Measurements from ENCODE around the gene SLC13A2.

SLC13A2 gene

GRCh38 chr17:28500712-28501379 lies 27.4 kb downstream of the SLC13A2 start:
- Histone ChIP-seq H3K4me1 (ENCODE audit: control insufficient read depth, insufficient read depth, low read length, poor library complexity, severe bottlenecking) (no peaks in the 10 kb centered on the region), H3K9me3 (ENCODE audit: control insufficient read depth, low read length) (no peaks in the 10 kb centered on the region), H3K4me3 (ENCODE audit: insufficient read depth, low read depth, low read length, poor library complexity, severe bottlenecking) (no peak overlapping the region), H3K27me3 (replicated peaks; ENCODE audit: control insufficient read depth, insufficient read depth, low read length, poor library complexity, severe bottlenecking) (no peaks in the 10 kb centered on the region), H3K27ac (ENCODE audit: insufficient read depth, low read length, poor library complexity, severe bottlenecking) (no peak overlapping the region), H3K36me3 (ENCODE audit: control insufficient read depth, insufficient read depth, low read length) (no peaks in the 10 kb centered on the region)
- DNase-seq: no peak

DNA sequence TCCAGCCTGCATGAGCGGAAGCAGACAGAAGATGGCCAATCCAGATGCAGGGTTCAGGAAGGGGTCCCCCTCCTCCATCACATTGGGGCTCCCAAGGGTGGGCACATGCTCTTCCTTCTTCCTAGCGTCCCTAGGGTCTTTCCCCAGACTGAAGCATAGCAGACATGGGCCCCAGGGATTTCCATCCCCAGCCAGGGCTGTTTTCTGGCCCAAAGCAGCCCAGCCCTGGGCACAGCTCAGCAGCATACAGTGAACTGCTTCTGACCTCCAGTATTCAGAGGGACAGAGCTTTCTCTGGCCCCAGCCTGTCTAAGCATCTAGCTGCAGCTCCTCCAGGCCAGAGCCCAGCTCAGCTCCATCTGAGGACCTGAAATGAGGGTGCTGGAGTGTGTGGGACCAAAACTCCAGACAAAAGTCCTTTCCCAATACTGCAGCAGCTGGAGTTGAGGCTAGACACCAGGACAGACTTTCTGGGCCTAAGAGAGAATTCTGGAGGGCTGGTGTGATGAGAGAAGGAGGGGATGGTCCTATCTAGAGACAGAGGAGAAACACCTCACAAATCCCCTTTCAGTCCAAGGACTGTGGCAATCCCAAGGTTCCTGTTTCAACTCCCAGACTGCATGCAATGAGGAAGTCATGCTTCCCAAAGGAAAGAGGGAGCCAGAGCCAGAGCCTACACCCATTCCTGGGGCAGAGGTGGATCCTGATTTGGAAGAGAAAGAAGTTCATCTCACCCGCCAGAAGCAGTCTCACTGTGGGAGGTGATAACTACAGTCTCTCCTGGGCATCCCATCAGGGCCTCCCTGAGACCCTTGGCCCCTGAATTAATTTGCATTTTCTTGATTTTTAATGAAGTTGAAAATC lies 28.2 kb downstream of the SLC13A2 start:
- no peak for DNase-seq
- Histone ChIP-seq H3K27me3 (replicated peaks; ENCODE audit: control insufficient read depth, insufficient read depth, low read length, poor library complexity, severe bottlenecking) (no peaks in the 10 kb centered on the region), H3K9me3 (ENCODE audit: control insufficient read depth, low read length) (no peaks in the 10 kb centered on the region), H3K27ac (ENCODE audit: insufficient read depth, low read length, poor library complexity, severe bottlenecking) (no peak overlapping the region), H3K4me1 (ENCODE audit: control insufficient read depth, insufficient read depth, low read length, poor library complexity, severe bottlenecking) (no peaks in the 10 kb centered on the region), H3K4me3 (ENCODE audit: insufficient read depth, low read depth, low read length, poor library complexity, severe bottlenecking) (no peak overlapping the region), H3K36me3 (ENCODE audit: control insufficient read depth, insufficient read depth, low read length) (no peaks in the 10 kb centered on the region)

DNA sequence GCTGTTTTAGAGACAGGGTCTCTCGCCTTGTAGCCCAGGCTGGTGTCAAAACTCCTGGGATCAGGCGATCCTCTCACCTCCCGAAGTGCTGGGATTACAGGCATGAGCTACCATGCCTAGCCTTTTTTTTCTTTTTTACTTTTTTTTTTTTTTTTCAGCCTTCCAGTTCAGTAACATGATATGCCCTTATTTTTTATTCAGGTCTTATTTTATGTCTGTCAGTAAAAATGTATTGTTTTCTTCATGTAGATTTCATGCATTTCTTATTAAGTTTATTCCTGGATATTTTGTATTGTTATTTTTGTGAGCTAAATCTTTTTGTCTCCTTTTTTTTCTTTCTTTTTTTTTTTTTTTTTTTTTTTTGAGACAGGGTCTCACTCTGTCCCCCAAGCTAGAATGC lies 30.0 kb downstream of the SLC13A2 start:
- Histone ChIP-seq H3K9me3 (ENCODE audit: control insufficient read depth, low read length) (no peaks in the 10 kb centered on the region), H3K4me3 (ENCODE audit: insufficient read depth, low read depth, low read length, poor library complexity, severe bottlenecking) (no peak overlapping the region), H3K27ac (ENCODE audit: insufficient read depth, low read length, poor library complexity, severe bottlenecking) (no peak overlapping the region), H3K4me1 (ENCODE audit: control insufficient read depth, insufficient read depth, low read length, poor library complexity, severe bottlenecking) (no peaks in the 10 kb centered on the region), H3K36me3 (ENCODE audit: control insufficient read depth, insufficient read depth, low read length) (no peaks in the 10 kb centered on the region), H3K27me3 (replicated peaks; ENCODE audit: control insufficient read depth, insufficient read depth, low read length, poor library complexity, severe bottlenecking) (no peaks in the 10 kb centered on the region)
- no peak for DNase-seq

- no peak within 1 kb of the TSS for H3K27ac ChIP-seq (ENCODE audit: insufficient read depth, low read length, poor library complexity, severe bottlenecking)
- no peaks in the 10 kb centered on the region for H3K9me3 ChIP-seq (ENCODE audit: control insufficient read depth, low read length)
- no peaks in the 10 kb centered on the region for H3K27me3 ChIP-seq (replicated peaks; ENCODE audit: control insufficient read depth, insufficient read depth, low read length, poor library complexity, severe bottlenecking)
- H3K4me1 ChIP-seq (ENCODE audit: control insufficient read depth, insufficient read depth, low read length, poor library complexity, severe bottlenecking): no peaks in the 10 kb centered on the region
- no peak for DNase-seq
- no peaks in the 10 kb centered on the region for H3K36me3 ChIP-seq (ENCODE audit: control insufficient read depth, insufficient read depth, low read length)
- H3K4me3 ChIP-seq (ENCODE audit: insufficient read depth, low read depth, low read length, poor library complexity, severe bottlenecking): no peak within 1 kb of the TSS
These were observed 32.7 kb downstream of the SLC13A2 start, which contains the start of gene FOXN1 for GRCh38 chr17:28505986-28506665. Gene FOXN1 (plus strand): TSS chr17:28506348. CDS start chr17:28523970, 17,622 bp downstream.

DNA sequence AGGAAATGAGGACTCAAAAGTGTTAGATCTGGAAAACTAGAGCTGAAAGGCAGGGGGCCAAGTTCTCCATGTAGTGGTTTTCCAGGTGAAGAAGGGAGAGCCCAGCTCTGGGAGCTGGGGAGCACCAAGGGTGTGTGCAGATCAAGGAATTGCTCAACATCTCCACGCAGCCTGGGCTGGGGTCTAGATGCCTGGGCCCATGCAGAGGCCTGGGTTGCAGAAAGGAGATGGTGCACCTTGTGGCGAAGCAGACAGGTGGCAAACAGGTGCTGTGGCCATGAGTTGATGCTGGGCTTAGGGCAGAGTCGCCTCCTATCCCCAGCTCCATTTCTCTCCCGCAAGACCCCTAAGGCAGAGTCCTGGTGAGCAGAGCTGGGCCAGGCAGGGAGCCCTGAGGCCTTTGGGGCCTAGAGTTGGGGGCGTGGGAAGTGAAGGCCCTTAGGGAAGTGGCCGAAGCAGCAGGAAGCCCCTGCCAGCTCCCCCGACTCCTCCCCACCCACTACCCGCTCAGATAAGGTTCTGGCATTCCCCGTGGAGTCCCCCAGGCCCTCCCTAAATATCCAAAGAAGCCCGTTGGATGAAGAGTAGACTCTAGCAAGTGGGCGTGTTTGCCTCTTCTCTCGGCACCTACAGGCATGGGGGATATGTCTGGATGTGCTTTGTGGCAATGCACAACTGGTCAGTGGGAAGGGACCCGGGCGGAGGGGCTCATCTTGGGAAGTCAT lies 33.5 kb downstream of the SLC13A2 start:
- no peak overlapping the region for H3K4me3 ChIP-seq (ENCODE audit: insufficient read depth, low read depth, low read length, poor library complexity, severe bottlenecking)
- no peaks in the 10 kb centered on the region for H3K27me3 ChIP-seq (replicated peaks; ENCODE audit: control insufficient read depth, insufficient read depth, low read length, poor library complexity, severe bottlenecking)
- H3K9me3 ChIP-seq (ENCODE audit: control insufficient read depth, low read length): no peaks in the 10 kb centered on the region
- H3K4me1 ChIP-seq (ENCODE audit: control insufficient read depth, insufficient read depth, low read length, poor library complexity, severe bottlenecking): no peaks in the 10 kb centered on the region
- no peak overlapping the region for H3K27ac ChIP-seq (ENCODE audit: insufficient read depth, low read length, poor library complexity, severe bottlenecking)
- no peaks in the 10 kb centered on the region for H3K36me3 ChIP-seq (ENCODE audit: control insufficient read depth, insufficient read depth, low read length)
- DNase-seq: no peak

GRCh38 chr17:28507567-28508203 lies 34.2 kb downstream of the SLC13A2 start:
- no peaks in the 10 kb centered on the region for H3K36me3 ChIP-seq (ENCODE audit: control insufficient read depth, insufficient read depth, low read length)
- no peak overlapping the region for H3K27ac ChIP-seq (ENCODE audit: insufficient read depth, low read length, poor library complexity, severe bottlenecking)
- H3K4me1 ChIP-seq (ENCODE audit: control insufficient read depth, insufficient read depth, low read length, poor library complexity, severe bottlenecking): no peaks in the 10 kb centered on the region
- H3K9me3 ChIP-seq (ENCODE audit: control insufficient read depth, low read length): no peaks in the 10 kb centered on the region
- H3K27me3 ChIP-seq (replicated peaks; ENCODE audit: control insufficient read depth, insufficient read depth, low read length, poor library complexity, severe bottlenecking): no peaks in the 10 kb centered on the region
- no peak for DNase-seq
- no peak overlapping the region for H3K4me3 ChIP-seq (ENCODE audit: insufficient read depth, low read depth, low read length, poor library complexity, severe bottlenecking)

- Histone ChIP-seq H3K4me1 (ENCODE audit: control insufficient read depth, insufficient read depth, low read length, poor library complexity, severe bottlenecking) (no peaks in the 10 kb centered on the region), H3K36me3 (ENCODE audit: control insufficient read depth, insufficient read depth, low read length) (no peaks in the 10 kb centered on the region), H3K9me3 (ENCODE audit: control insufficient read depth, low read length) (no peaks in the 10 kb centered on the region), H3K4me3 (ENCODE audit: insufficient read depth, low read depth, low read length, poor library complexity, severe bottlenecking) (no peak overlapping the region), H3K27me3 (replicated peaks; ENCODE audit: control insufficient read depth, insufficient read depth, low read length, poor library complexity, severe bottlenecking) (no peaks in the 10 kb centered on the region), H3K27ac (ENCODE audit: insufficient read depth, low read length, poor library complexity, severe bottlenecking) (no peak overlapping the region)
- no peak for DNase-seq
These were observed 34.8 kb downstream of the SLC13A2 start for GRCh38 chr17:28508211-28508724.

- no peaks in the 10 kb centered on the region for H3K27me3 ChIP-seq (replicated peaks; ENCODE audit: control insufficient read depth, insufficient read depth, low read length, poor library complexity, severe bottlenecking)
- H3K4me1 ChIP-seq (ENCODE audit: control insufficient read depth, insufficient read depth, low read length, poor library complexity, severe bottlenecking): no peaks in the 10 kb centered on the region
- H3K27ac ChIP-seq (ENCODE audit: insufficient read depth, low read length, poor library complexity, severe bottlenecking): no peak overlapping the region
- no peak for DNase-seq
- no peak overlapping the region for H3K4me3 ChIP-seq (ENCODE audit: insufficient read depth, low read depth, low read length, poor library complexity, severe bottlenecking)
- no peaks in the 10 kb centered on the region for H3K9me3 ChIP-seq (ENCODE audit: control insufficient read depth, low read length)
- no peaks in the 10 kb centered on the region for H3K36me3 ChIP-seq (ENCODE audit: control insufficient read depth, insufficient read depth, low read length)
These were observed 36.3 kb downstream of the SLC13A2 start for GRCh38 chr17:28509789-28510188.

DNA sequence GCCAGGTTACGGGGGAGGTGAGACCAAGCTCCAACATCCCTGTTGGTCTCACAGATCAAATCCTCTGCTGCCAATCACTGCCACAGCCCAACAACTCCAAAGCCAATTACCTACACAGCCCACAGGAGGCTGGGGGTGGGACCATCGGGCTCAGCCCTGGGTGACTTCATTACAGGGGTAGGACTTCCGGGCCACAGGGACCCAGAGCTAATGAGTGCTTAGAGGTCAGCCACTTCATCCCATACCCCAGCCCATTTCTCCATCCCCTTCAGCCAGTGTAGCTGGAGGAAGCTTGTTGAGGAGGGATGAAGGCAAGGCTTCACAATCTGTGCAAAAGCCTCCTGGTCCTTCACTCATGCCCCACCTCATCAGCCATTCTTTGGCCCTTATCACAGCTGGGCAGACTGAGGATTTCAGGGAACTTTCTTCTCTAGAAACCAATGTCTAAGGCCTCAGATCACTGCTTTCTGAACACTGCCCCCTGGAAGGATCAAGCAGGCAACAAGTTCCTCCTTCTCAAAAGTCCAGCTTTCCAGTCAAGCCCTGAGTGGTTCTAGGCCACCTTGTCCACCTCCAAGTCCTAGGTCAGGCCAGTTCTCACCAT lies 38.5 kb downstream of the SLC13A2 start:
- Histone ChIP-seq H3K4me3 (ENCODE audit: insufficient read depth, low read depth, low read length, poor library complexity, severe bottlenecking) (no peak overlapping the region), H3K27ac (ENCODE audit: insufficient read depth, low read length, poor library complexity, severe bottlenecking) (no peak overlapping the region), H3K9me3 (ENCODE audit: control insufficient read depth, low read length) (no peaks in the 10 kb centered on the region), H3K36me3 (ENCODE audit: control insufficient read depth, insufficient read depth, low read length) (no peaks in the 10 kb centered on the region), H3K27me3 (replicated peaks; ENCODE audit: control insufficient read depth, insufficient read depth, low read length, poor library complexity, severe bottlenecking) (no peaks in the 10 kb centered on the region), H3K4me1 (ENCODE audit: control insufficient read depth, insufficient read depth, low read length, poor library complexity, severe bottlenecking) (no peaks in the 10 kb centered on the region)
- no peak for DNase-seq
